SJCRH30 (cell line): ENCODE results near the gene TMTC1. TPM values are rescaled to one million over a fixed set of nuclear protein-coding genes. Genes with fewer than 3 reads are reported as not detected.
"Not testable (repeated sequence)": the region's sequence is repeated elsewhere in the genome, so short reads cannot be mapped to it uniquely, and the experiment has no call there.

Experiments
- DNase-seq, 2 experiments: peaks; one replicate each; pipeline ENCODE4 v3.0.0-alpha.2; 2015 to 2020
- H3K27ac ChIP-seq: fragments of 250-450 bp; sonication (Bioruptor Pico); 2 replicates; pipeline ENCODE4 v1.5.1; 2020; ENCODE audit warnings: mild to moderate bottlenecking, moderate library complexity
- H3K27me3 ChIP-seq: fragments of 250-450 bp; sonication (Bioruptor Pico); 2 replicates; pipeline ENCODE4 v1.5.1; 2020; ENCODE audit warnings: mild to moderate bottlenecking, moderate library complexity
- H3K36me3 ChIP-seq: fragments of 250-450 bp; sonication (Bioruptor Pico); 2 replicates; pipeline ENCODE4 v1.5.1; 2020; ENCODE audit warnings: mild to moderate bottlenecking, moderate library complexity
- H3K4me1 ChIP-seq: fragments of 250-450 bp; sonication (Bioruptor Pico); 2 replicates; pipeline ENCODE4 v1.5.1; 2020; ENCODE audit warnings: mild to moderate bottlenecking, moderate library complexity
- H3K4me3 ChIP-seq: fragments of 250-450 bp; sonication (Bioruptor Pico); 2 replicates; pipeline ENCODE4 v1.5.1; 2020; ENCODE audit warnings: mild to moderate bottlenecking, moderate library complexity
- H3K9me3 ChIP-seq: fragments of 250-450 bp; sonication (Bioruptor Pico); replicated peaks from 2 replicates; pipeline ENCODE4 v1.5.1; 2020; ENCODE audit warnings: mild to moderate bottlenecking, moderate library complexity
- total RNA-seq: library from RNA; depleted of rRNA; stranded (reverse); fragments of >200 nt; shearing (Covaris generic); gene quantifications from 2 replicates; pipeline ENCODE4 v1.2.3, GENCODE V29; 2014

Gene TMTC1
- total RNA-seq, 1 experiment from 2014 or later = 129 TPM

- no peak overlapping the region for H3K27ac ChIP-seq
- H3K4me3 ChIP-seq = no peak overlapping the region
- H3K27me3 ChIP-seq = no peaks in the 10 kb centered on the region
- H3K36me3 ChIP-seq = peaks cover 69% of the 10 kb centered on the region
- no peaks in the 10 kb centered on the region for H3K9me3 ChIP-seq
- DNase-seq = no peak
- no peaks in the 10 kb centered on the region for H3K4me1 ChIP-seq
Measured at GRCh38 chr12:29569132-29569757, 214.5 kb downstream of the TMTC1 start.

- H3K4me1 ChIP-seq = peaks cover 3% of the 10 kb centered on the region; the same call in 1 of the 2 replicates
- H3K4me3 ChIP-seq = no peak overlapping the region
- H3K36me3 ChIP-seq = peaks cover 63% of the 10 kb centered on the region
- H3K9me3 ChIP-seq = no peaks in the 10 kb centered on the region
- DNase-seq = no peak
- no peaks in the 10 kb centered on the region for H3K27me3 ChIP-seq
- H3K27ac ChIP-seq = no peak overlapping the region
Measured at GRCh38 chr12:29566441-29566840, 217.3 kb downstream of the TMTC1 start.

GRCh38 chr12:29565727-29566126, 218.0 kb downstream of the TMTC1 start:
- Histone ChIP-seq H3K9me3 (no peaks in the 10 kb centered on the region), H3K27ac (no peak overlapping the region), H3K4me3 (no peak overlapping the region), H3K36me3 (peaks cover 60% of the 10 kb centered on the region), H3K4me1 (peaks cover 3% of the 10 kb centered on the region; the same call in 1 of the 2 replicates), H3K27me3 (no peaks in the 10 kb centered on the region)
- DNase-seq = no peak

- Histone ChIP-seq H3K27me3 (no peaks in the 10 kb centered on the region), H3K4me3 (no peak overlapping the region), H3K27ac (no peak overlapping the region), H3K36me3 (peaks cover 59% of the 10 kb centered on the region), H3K4me1 (peaks cover 3% of the 10 kb centered on the region; the same call in 1 of the 2 replicates), H3K9me3 (no peaks in the 10 kb centered on the region)
- no peak for DNase-seq
Measured at GRCh38 chr12:29564925-29565324, 218.8 kb downstream of the TMTC1 start.

- Histone ChIP-seq H3K27me3 (no peaks in the 10 kb centered on the region), H3K4me1 (peaks cover 3% of the 10 kb centered on the region; the same call in 1 of the 2 replicates), H3K27ac (no peak overlapping the region), H3K9me3 (no peaks in the 10 kb centered on the region), H3K36me3 (peaks cover 63% of the 10 kb centered on the region), H3K4me3 (no peak overlapping the region)
- DNase-seq = no peak
Measured at GRCh38 chr12:29563636-29564035, 220.1 kb downstream of the TMTC1 start.

GRCh38 chr12:29563071-29563470, 220.7 kb downstream of the TMTC1 start:
- Histone ChIP-seq H3K36me3 (peaks cover 63% of the 10 kb centered on the region), H3K4me1 (peaks cover 3% of the 10 kb centered on the region; the same call in 1 of the 2 replicates), H3K27ac (no peak overlapping the region)

GRCh38 chr12:29562110-29562804, 221.5 kb downstream of the TMTC1 start:
- peaks cover 55% of the 10 kb centered on the region for H3K36me3 ChIP-seq
- no peak overlapping the region for H3K4me3 ChIP-seq
- H3K9me3 ChIP-seq = no peaks in the 10 kb centered on the region
- peaks cover 3% of the 10 kb centered on the region; the same call in 1 of the 2 replicates for H3K4me1 ChIP-seq
- H3K27ac ChIP-seq = no peak overlapping the region
- no peaks in the 10 kb centered on the region for H3K27me3 ChIP-seq
- DNase-seq = no peak

More at GRCh38 chr12:29563071-29563470, 220.7 kb downstream of the TMTC1 start:
- H3K9me3 ChIP-seq = no peaks in the 10 kb centered on the region
- H3K27me3 ChIP-seq = no peaks in the 10 kb centered on the region
- no peak overlapping the region for H3K4me3 ChIP-seq
- DNase-seq = no peak

GRCh38 chr12:29561664-29562071, 222.1 kb downstream of the TMTC1 start:
- peaks cover 3% of the 10 kb centered on the region; the same call in 1 of the 2 replicates for H3K4me1 ChIP-seq
- H3K4me3 ChIP-seq = no peak overlapping the region
- DNase-seq = no peak
- no peak overlapping the region for H3K27ac ChIP-seq
- H3K36me3 ChIP-seq = peaks cover 55% of the 10 kb centered on the region
- no peaks in the 10 kb centered on the region for H3K27me3 ChIP-seq
- no peaks in the 10 kb centered on the region for H3K9me3 ChIP-seq

GRCh38 chr12:29559198-29559597, 224.5 kb downstream of the TMTC1 start:
- Histone ChIP-seq H3K27ac (no peak overlapping the region), H3K27me3 (no peaks in the 10 kb centered on the region), H3K36me3 (peaks cover 51% of the 10 kb centered on the region), H3K4me3 (no peak overlapping the region), H3K9me3 (no peaks in the 10 kb centered on the region), H3K4me1 (peaks cover 3% of the 10 kb centered on the region; the same call in 1 of the 2 replicates)
- no peak for DNase-seq

GRCh38 chr12:29556363-29556762, 227.4 kb downstream of the TMTC1 start:
- Histone ChIP-seq H3K27ac (no peak overlapping the region), H3K9me3 (no peaks in the 10 kb centered on the region), H3K36me3 (peaks cover 40% of the 10 kb centered on the region), H3K27me3 (no peaks in the 10 kb centered on the region), H3K4me1 (no peaks in the 10 kb centered on the region), H3K4me3 (no peak overlapping the region)
- no peak for DNase-seq

GRCh38 chr12:29555451-29555850, 228.3 kb downstream of the TMTC1 start:
- peaks cover 35% of the 10 kb centered on the region for H3K36me3 ChIP-seq
- H3K27ac ChIP-seq, H3K4me3 ChIP-seq, DNase-seq, H3K27me3 ChIP-seq, H3K4me1 ChIP-seq, H3K9me3 ChIP-seq: not testable (repeated sequence)

GRCh38 chr12:29552994-29553748, 230.6 kb downstream of the TMTC1 start:
- H3K27ac ChIP-seq = no peak overlapping the region
- peaks cover 4% of the 10 kb centered on the region for H3K4me1 ChIP-seq
- H3K27me3 ChIP-seq = no peaks in the 10 kb centered on the region
- DNase-seq = no peak
- H3K9me3 ChIP-seq = 0 out of 2 replicates have a peak, but pooled peaks cover 2% of the 10 kb centered on the region
- no peak overlapping the region for H3K4me3 ChIP-seq
- peaks cover 29% of the 10 kb centered on the region for H3K36me3 ChIP-seq

- Histone ChIP-seq H3K4me1 (peaks cover 9% of the 10 kb centered on the region), H3K27ac (no peak overlapping the region), H3K27me3 (no peaks in the 10 kb centered on the region), H3K9me3 (0 out of 2 replicates have a peak, but pooled peaks cover 2% of the 10 kb centered on the region), H3K36me3 (peaks cover 29% of the 10 kb centered on the region), H3K4me3 (no peak overlapping the region)
- peak; percentile 60 to 79 for DNase-seq
Measured at GRCh38 chr12:29552324-29552927, 231.3 kb downstream of the TMTC1 start.

- no peak for DNase-seq
- Histone ChIP-seq H3K4me1 (peaks cover 15% of the 10 kb centered on the region), H3K9me3 (0 out of 2 replicates have a peak, but pooled peaks cover 2% of the 10 kb centered on the region), H3K27ac (no peak overlapping the region), H3K4me3 (no peak overlapping the region), H3K36me3 (peaks cover 25% of the 10 kb centered on the region), H3K27me3 (no peaks in the 10 kb centered on the region)
Measured at GRCh38 chr12:29551812-29552211, 231.9 kb downstream of the TMTC1 start.
